Upper lobe of right lung (tissue), 1 donor: ENCODE results near the gene CPLX4. TPM values are rescaled to one million over a fixed set of nuclear protein-coding genes. Genes with fewer than 3 reads are reported as not detected.

ENCODE experiments used
- ATAC-seq: fragments of 200-7000 bp; cut with Tn5 transposase; one replicate; pipeline ENCODE4 v1.9.1; 2020; ENCODE audit warnings: mild to moderate bottlenecking, moderate library complexity
- DNase-seq: peaks from one replicate; pipeline ENCODE4 v3.0.0-alpha.2; 2020
- H3K27ac ChIP-seq: fragments of 200-600 bp; one replicate; pipeline ENCODE4 v1.8.0; 2022
- H3K27me3 ChIP-seq: fragments of 200-600 bp; one replicate; pipeline ENCODE4 v1.8.0; 2022; ENCODE audit warnings: mild to moderate bottlenecking
- H3K36me3 ChIP-seq: fragments of 200-600 bp; one replicate; pipeline ENCODE4 v1.8.0; 2022
- H3K4me1 ChIP-seq: fragments of 200-600 bp; one replicate; pipeline ENCODE4 v1.8.0; 2022
- H3K4me3 ChIP-seq: fragments of 200-600 bp; one replicate; pipeline ENCODE4 v1.8.0; 2022; ENCODE audit warnings: mild to moderate bottlenecking
- H3K9me3 ChIP-seq: fragments of 200-600 bp; one replicate; pipeline ENCODE4 v1.8.0; 2022
- CTCF ChIP-seq: fragments of 200-600 bp; IDR thresholded peaks from one replicate; pipeline ENCODE4 v1.8.0; 2022; ENCODE audit warnings: antibody characterized with exemption
- intact Hi-C: fragments of 100-400 bp; cut with DNase I; formaldehyde crosslinking; loops from one replicate; pipeline ENCODE4 v1.11.0; 2022
- total RNA-seq: library from RNA; stranded (reverse); fragmentation: NEBNext Ultra II Directional; extraction: Animal tissue kit (Norgen Biotek cat#: 25700); gene quantifications from one replicate; pipeline ENCODE4 v1.2.1, GENCODE V29; 2021
- donor health status: DM: no; HTN: yes; CAD: no; lungs with severe emphysema.

Gene CPLX4
- total RNA-seq, 1 donor from 2014 or later = not detected

DNA sequence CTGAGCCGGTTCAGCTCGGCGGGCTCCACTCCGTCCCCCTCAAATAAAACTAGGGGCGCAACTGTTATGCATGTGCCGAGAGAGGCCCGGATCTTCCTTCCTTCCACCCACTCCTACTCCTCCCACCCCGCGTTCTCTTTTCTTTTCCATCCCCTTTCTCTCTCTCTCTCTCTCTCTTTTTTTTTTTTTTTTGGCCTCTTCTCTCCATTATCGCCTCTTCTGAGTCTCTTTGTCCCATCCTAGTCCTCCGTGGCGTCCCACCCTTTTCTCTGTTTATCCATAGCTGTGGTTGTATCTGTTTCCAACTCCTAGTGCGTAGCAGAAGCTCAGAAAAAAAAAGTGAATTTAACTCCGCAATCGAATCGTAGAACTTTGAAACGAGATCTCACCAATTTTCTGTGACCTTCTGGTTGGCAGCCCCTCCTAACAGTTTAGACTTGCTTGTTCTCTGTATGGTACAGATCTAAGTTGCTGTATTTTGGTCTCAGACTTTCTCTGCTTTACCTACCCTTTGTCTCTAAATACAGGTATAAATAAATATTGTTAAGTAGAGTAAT, 48.8 kb downstream of the CPLX4 start:
- Histone ChIP-seq H3K27me3 (peaks cover 97% of the 10 kb centered on the region), H3K4me3 (no peak overlapping the region), H3K9me3 (no peaks in the 10 kb centered on the region), H3K4me1 (peaks cover 5% of the 10 kb centered on the region), H3K27ac (no peak overlapping the region), H3K36me3 (no peaks in the 10 kb centered on the region)
- ATAC-seq = no peak
- DNase-seq = no peak
- intact Hi-C loops = no loop called here
- TF ChIP-seq CTCF = no peak

GRCh38 chr18:59268721-59269562, 49.5 kb downstream of the CPLX4 start:
- Histone ChIP-seq H3K27me3 (peaks cover 97% of the 10 kb centered on the region), H3K4me1 (peaks cover 5% of the 10 kb centered on the region)

DNA sequence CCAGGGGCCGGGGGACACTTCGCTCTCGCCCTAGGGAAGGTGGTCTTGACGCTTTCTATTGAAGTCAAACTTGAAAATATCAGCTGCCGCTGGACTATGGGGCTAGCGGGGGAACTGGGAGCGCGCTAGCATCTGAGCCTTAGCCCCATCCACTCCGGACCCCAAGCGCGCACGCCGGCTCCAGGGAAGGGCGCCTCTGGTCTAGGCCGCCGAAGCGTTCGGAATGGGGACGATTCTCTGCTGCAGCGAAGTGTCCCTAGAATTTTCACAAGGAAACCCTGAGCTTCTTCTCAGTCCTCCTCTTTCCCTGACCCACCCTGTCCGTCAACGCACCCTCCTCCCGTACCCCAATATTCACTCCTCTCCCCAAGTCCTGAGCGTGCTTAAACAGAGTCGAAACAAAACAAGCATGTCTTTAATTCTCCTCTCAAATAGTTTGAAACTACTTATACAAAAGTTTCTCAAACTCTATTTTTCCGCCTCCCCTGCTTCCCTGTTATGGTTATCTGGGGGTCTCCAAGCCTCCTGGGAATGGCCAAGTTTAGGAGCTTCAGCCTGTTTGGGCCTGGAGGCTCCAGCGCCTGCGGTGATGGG, 50.2 kb downstream of the CPLX4 start:
- Histone ChIP-seq H3K4me3 (no peak overlapping the region), H3K4me1 (peaks cover 5% of the 10 kb centered on the region), H3K27me3 (peaks cover 97% of the 10 kb centered on the region), H3K36me3 (no peaks in the 10 kb centered on the region), H3K27ac (no peak overlapping the region), H3K9me3 (no peaks in the 10 kb centered on the region)
- intact Hi-C loops = no loop called here
- no peak for TF ChIP-seq CTCF
- DNase-seq (no peak), ATAC-seq (no peak)

More at GRCh38 chr18:59268721-59269562, 49.5 kb downstream of the CPLX4 start:
- ATAC-seq = peak; percentile 64
- no peak for TF ChIP-seq CTCF
- peak; percentile 74 for DNase-seq
- Histone ChIP-seq H3K9me3 (no peaks in the 10 kb centered on the region), H3K4me3 (no peak overlapping the region), H3K27ac (no peak overlapping the region), H3K36me3 (no peaks in the 10 kb centered on the region)
- intact Hi-C loops = no loop called here

DNA sequence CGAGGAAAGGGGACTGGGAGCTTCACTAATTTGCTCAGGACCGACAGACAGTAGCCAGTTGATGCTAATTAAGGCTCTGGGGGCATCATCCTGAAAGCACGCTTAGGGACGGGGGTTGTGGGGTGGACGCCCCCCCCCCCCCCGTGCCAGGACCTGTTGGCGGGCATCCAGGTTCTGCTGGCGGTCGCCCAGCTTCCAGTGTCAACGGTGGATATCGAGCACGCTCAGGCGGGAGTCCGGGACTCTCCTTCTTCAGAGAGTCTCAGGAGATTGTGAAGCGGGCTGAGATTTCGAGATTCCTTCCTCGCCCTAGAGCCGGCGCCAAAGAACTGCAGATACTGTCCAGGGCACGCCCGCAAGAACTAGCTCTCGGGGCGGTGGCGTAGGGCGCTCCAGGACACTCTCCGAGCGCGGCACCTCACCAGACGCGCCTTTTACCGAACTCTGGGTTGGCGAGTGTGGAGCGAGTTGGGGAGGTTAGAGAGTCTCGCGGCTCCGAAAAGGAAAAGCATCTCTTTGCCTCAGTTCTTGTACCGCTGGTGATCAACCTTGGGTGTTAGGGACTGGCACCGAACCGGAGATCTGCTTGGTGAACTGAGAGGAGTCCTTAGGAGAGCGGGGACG, 50.8 kb downstream of the CPLX4 start:
- H3K27ac ChIP-seq = no peak overlapping the region
- intact Hi-C loops = no loop called here
- no peak overlapping the region for H3K4me3 ChIP-seq
- H3K9me3 ChIP-seq = no peaks in the 10 kb centered on the region
- DNase-seq (no peak), ATAC-seq (no peak)
- H3K36me3 ChIP-seq = no peaks in the 10 kb centered on the region
- no peak for TF ChIP-seq CTCF
- H3K4me1 ChIP-seq = peaks cover 5% of the 10 kb centered on the region
- peaks cover 95% of the 10 kb centered on the region for H3K27me3 ChIP-seq

DNA sequence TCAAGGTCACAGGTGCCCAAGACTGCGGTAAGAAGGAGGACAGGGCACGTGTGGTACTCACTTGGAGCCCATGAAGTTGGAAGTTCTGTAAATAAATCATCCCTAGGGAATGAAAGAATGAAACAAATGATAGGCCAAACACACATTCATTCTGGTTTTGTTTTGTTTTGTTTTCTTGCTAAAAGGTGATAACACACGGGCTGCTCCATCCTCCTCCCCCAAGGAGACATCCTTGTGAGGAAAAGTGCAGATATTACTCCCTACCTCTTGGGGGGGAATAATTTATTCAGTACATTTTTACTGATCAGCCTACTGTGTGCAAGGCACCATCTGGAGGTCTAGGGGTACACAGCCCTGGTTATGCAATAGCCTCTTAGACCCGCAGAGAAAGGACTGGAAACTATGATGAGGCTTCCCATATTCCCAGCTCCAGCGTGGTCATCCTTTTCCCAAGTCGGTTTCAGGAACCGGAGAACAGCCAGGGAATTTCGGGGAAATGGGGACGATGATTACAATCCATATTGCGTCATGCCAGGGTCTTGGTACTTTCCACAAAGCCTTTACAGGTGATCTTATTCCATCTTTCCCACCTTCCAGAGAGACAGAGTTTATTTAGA, 51.5 kb downstream of the CPLX4 start:
- intact Hi-C loops = no loop called here
- H3K27me3 ChIP-seq = peaks cover 94% of the 10 kb centered on the region

More for the DNA sequence above, 51.5 kb downstream of the CPLX4 start:
- Histone ChIP-seq H3K4me3 (no peak overlapping the region), H3K36me3 (no peaks in the 10 kb centered on the region), H3K4me1 (peaks cover 5% of the 10 kb centered on the region), H3K9me3 (no peaks in the 10 kb centered on the region), H3K27ac (no peak overlapping the region)
- DNase-seq (no peak), ATAC-seq (no peak)
- TF ChIP-seq CTCF = no peak
